HCT116 (cell line): Measurements from ENCODE around the gene CACNA1C. TPM values are rescaled to one million over a fixed set of nuclear protein-coding genes. Genes with fewer than 3 reads are reported as not detected.

Experiments
- ATAC-seq: fragments of 200-7000 bp; cut with Tn5 transposase; 2 replicates; pipeline ENCODE4 v1.9.1; 2020; ENCODE audit warnings: mild to moderate bottlenecking, moderate library complexity
- BruUV-seq: library from RNA; stranded (reverse); fragments of 400-500 nt; replicated peaks from 2 replicates; lab custom pipeline; 2021; lab: Mats Ljungman, UMichigan
- CTCF ChIA-PET: fragments of 300-600 bp; sonication (Branson Sonifier 250); formaldehyde crosslinking; loops from one replicate; lab custom pipeline; 2021; ENCODE audit warnings: antibody characterized with exemption; lab: Charles Lee
- POLR2A ChIA-PET: fragments of 300-600, 350-600 bp; sonication (Branson Sonifier 250); formaldehyde crosslinking; loops from one replicate; lab custom pipeline; 2021; ENCODE audit warnings: antibody characterized with exemption; lab: Charles Lee
- RAD21 ChIA-PET, 2 experiments: fragments of 300-600 bp; sonication (Branson Sonifier 250); formaldehyde crosslinking; loops; one replicate each; lab custom pipeline; 2023; ENCODE audit warnings: low total read pairs in 2 of 2; ENCODE audit not compliant: uncharacterized antibody in 2 of 2, unreplicated experiment in 2 of 2, low non-redundant PET in 1 of 2; lab: Charles Lee
- DNase-seq: peaks from one replicate; pipeline ENCODE4 v3.0.0-alpha.2; 2010; ENCODE audit warnings: low read depth, low spot score
- H2AFZ ChIP-seq: fragments of 200-600 bp; shearing (Covaris generic), sonication (generic); 2 replicates; pipeline ENCODE4 v1.6.1; 2017; ENCODE audit warnings: low read depth, mixed run types, mixed read lengths, antibody characterized with exemption, low read length; ENCODE audit not compliant: poor library complexity, severe bottlenecking
- H3K27ac ChIP-seq: 2 replicates; pipeline ENCODE4 v1.5.1; 2012; ENCODE audit warnings: low read depth, low read length
- H3K27me3 ChIP-seq: fragments of 200-600 bp; sonication (generic); 2 replicates; pipeline ENCODE4 v1.6.1; 2016; ENCODE audit warnings: mixed run types, low read length, mixed read lengths; ENCODE audit not compliant: insufficient read depth
- H3K36me3 ChIP-seq, 2 experiments: fragments of 200-500 bp in 1 of 2; fragments of 200-600 bp in 1 of 2; sonication (Bioruptor generic) in 1 of 2; sonication (generic) in 1 of 2; 2 replicates each; pipeline versions ENCODE4 v1.5.1 to v1.6.1; 2014 to 2016; ENCODE audit warnings: low read length in 2 of 2, inconsistent platforms in 1 of 2, mixed read lengths in 1 of 2, mixed run types in 1 of 2; ENCODE audit not compliant: insufficient read depth in 2 of 2, control insufficient read depth in 1 of 2
- H3K4me1 ChIP-seq, 2 experiments: fragments of 200-600 bp in 1 of 2; sonication (generic) in 1 of 2; 2 replicates each; pipeline versions ENCODE4 v1.5.1 to v1.6.1; 2012 to 2017; ENCODE audit warnings: low read length in 2 of 2, inconsistent platforms in 1 of 2, mild to moderate bottlenecking in 1 of 2, mixed read lengths in 1 of 2, mixed run types in 1 of 2, moderate library complexity in 1 of 2; ENCODE audit not compliant: insufficient read depth in 2 of 2, control insufficient read depth in 1 of 2
- H3K4me2 ChIP-seq: fragments of 200-600 bp; sonication (generic); 2 replicates; pipeline ENCODE4 v1.6.1; 2017; ENCODE audit warnings: mixed run types, low read length, mixed read lengths
- H3K4me3 ChIP-seq, 2 experiments: fragments of 200-600 bp in 1 of 2; sonication (generic) in 1 of 2; replicated peaks in 1 of 2; 2 replicates each; pipeline ENCODE4 v1.5.1; 2011 to 2016; ENCODE audit warnings: low read length in 2 of 2, control low read depth in 1 of 2, low read depth in 1 of 2, mild to moderate bottlenecking in 1 of 2, mixed read lengths in 1 of 2, mixed run types in 1 of 2
- H3K79me2 ChIP-seq: fragments of 200-600 bp; sonication (generic); 2 replicates; pipeline ENCODE4 v1.6.1; 2017; ENCODE audit warnings: mild to moderate bottlenecking, mixed run types, low read length, moderate library complexity, mixed read lengths; ENCODE audit not compliant: insufficient read depth
- H3K9ac ChIP-seq: fragments of 200-600 bp; sonication (generic); 2 replicates; pipeline ENCODE4 v1.6.1; 2016; ENCODE audit warnings: low read length, mixed read lengths
- H3K9me2 ChIP-seq: fragments of 200-600 bp; sonication (generic), shearing (Covaris generic); 2 replicates; pipeline ENCODE4 v1.6.1; 2017; ENCODE audit warnings: mixed run types, mild to moderate bottlenecking, moderate library complexity; ENCODE audit not compliant: insufficient read depth
- H3K9me3 ChIP-seq, 2 experiments: fragments of 200-500 bp in 1 of 2; fragments of 200-600 bp in 1 of 2; sonication (Bioruptor generic) in 1 of 2; sonication (generic) in 1 of 2; 2 replicates each; pipeline ENCODE4 v1.6.1; 2014 to 2017; ENCODE audit warnings: low read length in 2 of 2, mixed read lengths in 2 of 2, inconsistent platforms in 1 of 2, low read depth in 1 of 2, mild to moderate bottlenecking in 1 of 2, mixed run types in 1 of 2, moderate library complexity in 1 of 2; ENCODE audit not compliant: control insufficient read depth in 1 of 2, insufficient read depth in 1 of 2
- H4K20me1 ChIP-seq: fragments of 200-600 bp; sonication (generic), shearing (Covaris generic); 2 replicates; pipeline ENCODE4 v1.6.1; 2017; ENCODE audit warnings: mixed run types, mild to moderate bottlenecking, moderate library complexity; ENCODE audit not compliant: insufficient read depth
- EZH2phosphoT487 ChIP-seq: fragments of 200-600 bp; IDR thresholded peaks from 2 replicates; pipeline ENCODE4 v1.6.1; 2018; ENCODE audit warnings: antibody characterized with exemption, borderline replicate concordance
- FOSL1 ChIP-seq: IDR thresholded peaks from 2 replicates; pipeline ENCODE4 v1.6.1; 2012; ENCODE audit warnings: low read depth
- JUND ChIP-seq: IDR thresholded peaks from 2 replicates; pipeline ENCODE4 v1.6.1; 2012
- POLR2A ChIP-seq: IDR thresholded peaks from 2 replicates; pipeline ENCODE4 v1.7.0; 2011; ENCODE audit warnings: borderline replicate concordance; ENCODE audit not compliant: insufficient read depth, insufficient read length; ENCODE audit errors: extremely low read depth
- POLR2AphosphoS5 ChIP-seq: IDR thresholded peaks from 2 replicates; pipeline ENCODE4 v1.6.1; 2011; ENCODE audit warnings: mild to moderate bottlenecking, low read depth, low read length, moderate library complexity
- SIN3A ChIP-seq: IDR thresholded peaks from 2 replicates; pipeline ENCODE4 v1.6.1; 2012; ENCODE audit warnings: low read depth
- SRF ChIP-seq: IDR thresholded peaks from 2 replicates; pipeline ENCODE4 v1.6.1; 2012; ENCODE audit warnings: low read depth
- intact Hi-C: fragments of 100-400 bp; cut with micrococcal nuclease; formaldehyde crosslinking; loops from 2 replicates; pipeline ENCODE4 v1.10.0; 2022
- total RNA-seq: library from RNA; stranded (reverse); gene quantifications from one replicate; pipeline ENCODE4 v1.2.1, GENCODE V29; 2021; ENCODE audit not compliant: unreplicated experiment
- TF ChIP-seq, protein P1 (sequence below): IDR thresholded peaks from 2 replicates; pipeline ENCODE4 v1.6.1; 2012; ENCODE audit warnings: low read depth

The CACNA1C gene
- total RNA-seq, 1 experiment from 2014 or later, result 0.05 TPM

DNA sequence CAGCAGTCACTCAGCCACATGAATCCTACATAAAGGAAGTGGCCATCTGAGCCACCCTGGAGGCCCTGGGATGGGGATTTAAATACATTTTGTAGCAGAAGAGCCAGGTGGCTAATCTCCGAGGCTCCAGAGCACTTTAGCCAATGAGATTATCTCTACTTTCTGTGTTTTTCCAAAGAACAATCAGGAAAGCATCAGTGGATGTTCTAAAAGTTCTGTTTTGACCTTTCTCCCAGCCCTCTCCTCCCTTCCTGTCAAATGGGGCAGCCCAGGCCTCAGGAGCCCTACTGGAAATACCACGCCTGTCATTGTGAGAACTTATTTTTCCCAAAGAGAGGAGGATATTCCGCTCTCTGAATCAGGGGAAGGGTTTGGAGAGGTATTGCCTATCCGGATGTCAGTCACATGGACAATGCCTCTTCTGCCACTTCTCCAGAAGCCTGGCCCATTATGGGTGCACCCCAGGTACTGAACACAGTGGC is 405.2 kb downstream of the CACNA1C start:
- H3K27me3 ChIP-seq, result peaks cover 5% of the 10 kb centered on the region; the same call in 1 of the 2 replicates
- no peaks in the 10 kb centered on the region for H3K36me3 ChIP-seq
- TF ChIP-seq SRF (no peak), SIN3A (no peak), POLR2AphosphoS5 (no peak), POLR2A (no peak), EZH2phosphoT487 (no peak), JUND (no peak), FOSL1 (no peak)
- TF ChIP-seq, protein P1, sequence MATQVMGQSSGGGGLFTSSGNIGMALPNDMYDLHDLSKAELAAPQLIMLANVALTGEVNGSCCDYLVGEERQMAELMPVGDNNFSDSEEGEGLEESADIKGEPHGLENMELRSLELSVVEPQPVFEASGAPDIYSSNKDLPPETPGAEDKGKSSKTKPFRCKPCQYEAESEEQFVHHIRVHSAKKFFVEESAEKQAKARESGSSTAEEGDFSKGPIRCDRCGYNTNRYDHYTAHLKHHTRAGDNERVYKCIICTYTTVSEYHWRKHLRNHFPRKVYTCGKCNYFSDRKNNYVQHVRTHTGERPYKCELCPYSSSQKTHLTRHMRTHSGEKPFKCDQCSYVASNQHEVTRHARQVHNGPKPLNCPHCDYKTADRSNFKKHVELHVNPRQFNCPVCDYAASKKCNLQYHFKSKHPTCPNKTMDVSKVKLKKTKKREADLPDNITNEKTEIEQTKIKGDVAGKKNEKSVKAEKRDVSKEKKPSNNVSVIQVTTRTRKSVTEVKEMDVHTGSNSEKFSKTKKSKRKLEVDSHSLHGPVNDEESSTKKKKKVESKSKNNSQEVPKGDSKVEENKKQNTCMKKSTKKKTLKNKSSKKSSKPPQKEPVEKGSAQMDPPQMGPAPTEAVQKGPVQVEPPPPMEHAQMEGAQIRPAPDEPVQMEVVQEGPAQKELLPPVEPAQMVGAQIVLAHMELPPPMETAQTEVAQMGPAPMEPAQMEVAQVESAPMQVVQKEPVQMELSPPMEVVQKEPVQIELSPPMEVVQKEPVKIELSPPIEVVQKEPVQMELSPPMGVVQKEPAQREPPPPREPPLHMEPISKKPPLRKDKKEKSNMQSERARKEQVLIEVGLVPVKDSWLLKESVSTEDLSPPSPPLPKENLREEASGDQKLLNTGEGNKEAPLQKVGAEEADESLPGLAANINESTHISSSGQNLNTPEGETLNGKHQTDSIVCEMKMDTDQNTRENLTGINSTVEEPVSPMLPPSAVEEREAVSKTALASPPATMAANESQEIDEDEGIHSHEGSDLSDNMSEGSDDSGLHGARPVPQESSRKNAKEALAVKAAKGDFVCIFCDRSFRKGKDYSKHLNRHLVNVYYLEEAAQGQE, result no peak
- no peak overlapping the region for H3K27ac ChIP-seq
- H2AFZ ChIP-seq, result no peak overlapping the region
- no peaks in the 10 kb centered on the region for H3K9me3 ChIP-seq
- H3K4me2 ChIP-seq, result no peak overlapping the region
- intact Hi-C loops, result no loop called here
- POLR2A ChIA-PET, result no interaction called here
- H3K79me2 ChIP-seq, result no peaks in the 10 kb centered on the region
- CTCF ChIA-PET, result no interaction called here
- H4K20me1 ChIP-seq, result no peaks in the 10 kb centered on the region
- H3K9me2 ChIP-seq, result no peaks in the 10 kb centered on the region
- RAD21 ChIA-PET, result no interaction called here
- no peak overlapping the region for H3K9ac ChIP-seq
- no peak for ATAC-seq
- no peak overlapping the region for H3K4me3 ChIP-seq
- no peak for DNase-seq
- BruUV-seq, result no TSS peak
- no peaks in the 10 kb centered on the region for H3K4me1 ChIP-seq
